ENCODE results near the gene PRDX1.
A peak's percentile ranks its signal among the peaks of the same experiment; 100 is the strongest.
"Not testable (repeated sequence)": the region's sequence is repeated elsewhere in the genome, so short reads cannot be mapped to it uniquely, and the experiment has no call there.

The PRDX1 gene

DNA sequence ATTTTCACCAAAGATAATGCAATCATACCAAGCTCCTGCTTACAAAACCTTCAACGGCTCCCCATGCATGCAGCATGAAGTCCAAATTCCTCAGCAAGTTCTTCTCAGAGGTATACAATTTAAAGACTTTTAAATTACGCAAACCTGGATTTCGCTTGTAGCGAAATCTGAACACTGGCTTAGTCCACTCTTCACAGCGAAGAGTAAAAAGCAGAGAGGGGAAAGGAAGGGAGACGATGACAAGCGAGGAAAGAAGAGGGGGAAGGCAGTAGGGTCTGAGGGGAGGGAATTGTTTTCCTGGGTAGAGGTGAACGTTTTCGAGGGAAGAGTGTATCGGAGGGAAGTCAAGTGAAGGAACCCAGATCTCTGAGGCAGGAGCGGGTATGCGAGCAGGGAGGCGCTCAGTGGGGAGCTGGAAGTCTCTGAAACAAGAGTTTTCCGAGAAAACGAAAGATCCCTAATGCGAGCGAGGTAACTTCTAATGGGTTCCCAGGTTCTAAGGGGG lies 31.5 kb downstream of the PRDX1 start:
- no peak overlapping the region for H4K8ac ChIP-seq (ENCODE audit: low read length)
- H3K18ac ChIP-seq (ENCODE audit: low read depth in 1 of 2, low read length in 2 of 2) = peak overlapping the region in 1 of 2 experiments; percentile 67
- no peaks in the 10 kb centered on the region for H3K9me3 ChIP-seq (ENCODE audit: control insufficient read depth, low read length)
- no peak overlapping the region for H2AK5ac ChIP-seq (ENCODE audit: low read length, severe bottlenecking)
- H3K4me1 ChIP-seq (ENCODE audit: control insufficient read depth, insufficient read depth, low read depth, low read length) = peaks cover 4% of the 10 kb centered on the region
- no peaks in the 10 kb centered on the region for H3K36me3 ChIP-seq (ENCODE audit: control insufficient read depth in 1 of 2, insufficient read depth in 2 of 2, low read depth in 1 of 2, low read length in 2 of 2)
- H3K27ac ChIP-seq (ENCODE audit: low read length, poor library complexity, severe bottlenecking) = no peak overlapping the region
- peak overlapping the region; percentile 99 for H2AFZ ChIP-seq (ENCODE audit: low read depth, low read length)
- H2BK12ac ChIP-seq (ENCODE audit: low read length in 2 of 2) = no peak overlapping the region
- peaks cover 0 to 8% of the 10 kb centered on the region in 2 experiments for H3K27me3 ChIP-seq (ENCODE audit: control insufficient read depth in 1 of 2, insufficient read depth in 1 of 2, low read length in 2 of 2)
- no peak overlapping the region for H2BK120ac ChIP-seq (ENCODE audit: low read depth, low read length)
- no peaks in the 10 kb centered on the region for H3K79me1 ChIP-seq (replicated peaks; ENCODE audit: low read length, poor library complexity, severe bottlenecking)
- peak; percentile 51 for DNase-seq
- peak overlapping the region; percentile 89 for H3K9ac ChIP-seq (ENCODE audit: low read length)
- H3K4me3 ChIP-seq (ENCODE audit: insufficient read depth in 1 of 2, low read depth in 1 of 2, low read length in 2 of 2) = peak overlapping the region; percentile 74 to 94
- H3K14ac ChIP-seq (ENCODE audit: low read length in 2 of 2) = peak overlapping the region in 1 of 2 experiments; percentile 49
- H4K91ac ChIP-seq (ENCODE audit: low read length) = no peak overlapping the region
- under 1% methylated on average over 17 of the region's 17 CpGs for WGBS
- no peak overlapping the region for H2BK15ac ChIP-seq (ENCODE audit: low read depth, poor library complexity, severe bottlenecking)
- peak overlapping the region in 1 of 2 experiments; percentile 25 for H3K23ac ChIP-seq (ENCODE audit: low read length in 2 of 2)
- H3K4ac ChIP-seq (ENCODE audit: low read depth in 1 of 2, low read length in 2 of 2) = peak overlapping the region in 1 of 2 experiments; percentile 24
- H3K4me2 ChIP-seq (ENCODE audit: low read length, poor library complexity, severe bottlenecking) = peak overlapping the region; percentile 98
- no peak overlapping the region for H2BK5ac ChIP-seq (ENCODE audit: low read depth, low read length, poor library complexity, severe bottlenecking)

DNA sequence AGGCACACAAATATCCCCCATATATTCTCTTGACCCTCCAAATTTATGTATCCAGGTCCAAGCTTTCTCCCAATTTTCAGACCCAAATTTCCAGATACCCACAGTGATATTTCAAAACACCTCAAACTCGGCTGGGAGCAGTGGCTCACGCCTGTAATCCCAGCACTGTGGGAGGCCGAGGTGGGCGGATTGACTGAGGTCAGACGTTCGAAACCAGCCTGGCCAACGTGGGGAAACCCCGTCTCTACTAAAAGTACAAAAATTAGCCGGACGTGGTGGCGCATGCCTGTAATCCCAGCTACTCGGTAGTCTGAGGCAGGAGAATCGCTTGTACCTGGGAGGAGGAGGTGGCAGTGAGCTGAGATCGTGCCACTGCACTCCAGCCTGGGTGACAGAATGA lies 32.3 kb downstream of the PRDX1 start:
- H3K9me3 ChIP-seq (ENCODE audit: control insufficient read depth, low read length); H3K4me3 ChIP-seq (ENCODE audit: insufficient read depth in 1 of 2, low read depth in 1 of 2, low read length in 2 of 2); H3K27me3 ChIP-seq (ENCODE audit: control insufficient read depth in 1 of 2, insufficient read depth in 1 of 2, low read length in 2 of 2); H4K8ac ChIP-seq (ENCODE audit: low read length); H4K91ac ChIP-seq (ENCODE audit: low read length); H2AK5ac ChIP-seq (ENCODE audit: low read length, severe bottlenecking); H3K9ac ChIP-seq (ENCODE audit: low read length); H3K4me2 ChIP-seq (ENCODE audit: low read length, poor library complexity, severe bottlenecking); H3K14ac ChIP-seq (ENCODE audit: low read length in 2 of 2); DNase-seq; H3K23ac ChIP-seq (ENCODE audit: low read length in 2 of 2); H2BK12ac ChIP-seq (ENCODE audit: low read length in 2 of 2); H3K27ac ChIP-seq (ENCODE audit: low read length, poor library complexity, severe bottlenecking); H2BK15ac ChIP-seq (ENCODE audit: low read depth, poor library complexity, severe bottlenecking); H3K18ac ChIP-seq (ENCODE audit: low read depth in 1 of 2, low read length in 2 of 2); H2BK120ac ChIP-seq (ENCODE audit: low read depth, low read length); H3K4ac ChIP-seq (ENCODE audit: low read depth in 1 of 2, low read length in 2 of 2); H3K79me1 ChIP-seq (replicated peaks; ENCODE audit: low read length, poor library complexity, severe bottlenecking); H2BK5ac ChIP-seq (ENCODE audit: low read depth, low read length, poor library complexity, severe bottlenecking); H2AFZ ChIP-seq (ENCODE audit: low read depth, low read length); H3K4me1 ChIP-seq (ENCODE audit: control insufficient read depth, insufficient read depth, low read depth, low read length); H3K36me3 ChIP-seq (ENCODE audit: control insufficient read depth in 1 of 2, insufficient read depth in 2 of 2, low read depth in 1 of 2, low read length in 2 of 2): not testable (repeated sequence)
- 64% methylated on average over 14 of the region's 14 CpGs for WGBS

DNA sequence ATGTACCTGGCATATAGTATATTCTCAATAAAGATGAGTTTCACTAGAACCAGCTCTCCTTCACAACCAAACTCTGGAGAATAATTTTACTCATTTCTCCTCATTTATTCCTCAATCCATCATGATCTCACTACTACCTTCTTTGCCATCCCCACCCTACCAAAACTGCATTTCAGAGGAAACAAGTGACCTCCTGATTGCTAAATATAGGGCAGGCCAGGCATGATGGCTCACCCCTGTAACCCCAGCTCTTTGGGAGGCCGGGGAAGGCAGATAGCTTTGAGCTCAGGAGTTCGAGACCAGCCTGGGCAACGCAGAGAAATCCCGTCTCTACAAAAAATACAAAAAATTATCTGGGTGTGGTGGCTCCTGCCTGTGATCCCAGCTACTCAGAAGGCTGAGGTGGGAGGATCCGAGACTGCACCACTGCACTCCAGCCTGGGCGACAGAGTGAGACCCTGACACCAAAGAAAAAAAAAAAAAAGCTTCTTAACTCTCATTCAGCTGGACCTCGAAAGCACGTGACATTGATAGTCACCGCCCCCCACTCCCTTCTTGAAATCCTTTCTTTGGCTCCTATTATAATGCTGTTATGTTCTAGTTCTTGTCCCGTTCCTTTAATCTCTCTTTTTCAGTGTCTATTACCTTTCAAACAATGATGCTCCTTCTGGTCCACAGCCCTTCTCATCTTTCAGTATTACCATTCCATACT lies 32.9 kb downstream of the PRDX1 start:
- Histone ChIP-seq H2BK120ac (ENCODE audit: low read depth, low read length) (no peak overlapping the region), H2BK12ac (ENCODE audit: low read length in 2 of 2) (no peak overlapping the region), H3K23ac (ENCODE audit: low read length in 2 of 2) (no peak overlapping the region), H2BK5ac (ENCODE audit: low read depth, low read length, poor library complexity, severe bottlenecking) (no peak overlapping the region), H3K9ac (ENCODE audit: low read length) (no peak overlapping the region), H3K36me3 (ENCODE audit: control insufficient read depth in 1 of 2, insufficient read depth in 2 of 2, low read depth in 1 of 2, low read length in 2 of 2) (no peaks in the 10 kb centered on the region), H3K4me2 (ENCODE audit: low read length, poor library complexity, severe bottlenecking) (no peak overlapping the region), H3K4me1 (ENCODE audit: control insufficient read depth, insufficient read depth, low read depth, low read length) (peaks cover 4% of the 10 kb centered on the region), H3K18ac (ENCODE audit: low read depth in 1 of 2, low read length in 2 of 2) (no peak overlapping the region), H3K79me1 (replicated peaks; ENCODE audit: low read length, poor library complexity, severe bottlenecking) (no peaks in the 10 kb centered on the region), H2AK5ac (ENCODE audit: low read length, severe bottlenecking) (no peak overlapping the region), H4K8ac (ENCODE audit: low read length) (no peak overlapping the region), H4K91ac (ENCODE audit: low read length) (no peak overlapping the region), H3K4me3 (ENCODE audit: insufficient read depth in 1 of 2, low read depth in 1 of 2, low read length in 2 of 2) (no peak overlapping the region), H2BK15ac (ENCODE audit: low read depth, poor library complexity, severe bottlenecking) (no peak overlapping the region), H3K9me3 (ENCODE audit: control insufficient read depth, low read length) (no peaks in the 10 kb centered on the region), H3K14ac (ENCODE audit: low read length in 2 of 2) (no peak overlapping the region), H3K4ac (ENCODE audit: low read depth in 1 of 2, low read length in 2 of 2) (no peak overlapping the region), H3K27me3 (ENCODE audit: control insufficient read depth in 1 of 2, insufficient read depth in 1 of 2, low read length in 2 of 2) (peaks cover 0 to 8% of the 10 kb centered on the region in 2 experiments), H2AFZ (ENCODE audit: low read depth, low read length) (no peak overlapping the region), H3K27ac (ENCODE audit: low read length, poor library complexity, severe bottlenecking) (no peak overlapping the region)
- 68% methylated on average over 10 of the region's 10 CpGs for WGBS
- DNase-seq = no peak

DNA sequence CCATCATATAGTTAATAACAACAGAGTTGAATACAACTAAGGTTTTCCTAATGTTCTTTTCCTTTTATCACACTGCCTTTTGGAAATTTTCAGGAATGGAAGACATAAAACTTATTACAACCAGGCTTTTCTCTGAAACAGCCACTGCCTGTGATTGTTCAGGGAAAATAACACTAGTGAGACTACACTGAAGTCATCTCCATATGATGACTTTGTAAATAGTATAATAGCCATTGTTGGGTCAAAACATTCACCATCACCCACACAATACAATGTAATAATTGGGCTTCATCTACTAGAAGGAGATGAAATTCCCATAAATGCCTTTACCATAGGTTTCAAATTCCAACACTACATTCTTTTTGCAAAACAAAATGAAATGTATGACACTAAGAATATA lies 35.7 kb downstream of the PRDX1 start:
- Histone ChIP-seq H3K36me3 (ENCODE audit: control insufficient read depth in 1 of 2, insufficient read depth in 2 of 2, low read depth in 1 of 2, low read length in 2 of 2) (no peaks in the 10 kb centered on the region), H3K18ac (ENCODE audit: low read depth in 1 of 2, low read length in 2 of 2) (no peak overlapping the region), H2BK120ac (ENCODE audit: low read depth, low read length) (no peak overlapping the region), H3K27ac (ENCODE audit: low read length, poor library complexity, severe bottlenecking) (no peak overlapping the region), H2BK12ac (ENCODE audit: low read length in 2 of 2) (no peak overlapping the region), H3K23ac (ENCODE audit: low read length in 2 of 2) (no peak overlapping the region), H3K27me3 (ENCODE audit: control insufficient read depth in 1 of 2, insufficient read depth in 1 of 2, low read length in 2 of 2) (peaks cover 0 to 8% of the 10 kb centered on the region in 2 experiments), H3K4me1 (ENCODE audit: control insufficient read depth, insufficient read depth, low read depth, low read length) (no peaks in the 10 kb centered on the region), H2BK15ac (ENCODE audit: low read depth, poor library complexity, severe bottlenecking) (no peak overlapping the region), H3K4me2 (ENCODE audit: low read length, poor library complexity, severe bottlenecking) (no peak overlapping the region), H2AFZ (ENCODE audit: low read depth, low read length) (no peak overlapping the region), H4K8ac (ENCODE audit: low read length) (no peak overlapping the region), H3K9me3 (ENCODE audit: control insufficient read depth, low read length) (no peaks in the 10 kb centered on the region), H2BK5ac (ENCODE audit: low read depth, low read length, poor library complexity, severe bottlenecking) (no peak overlapping the region), H3K79me1 (replicated peaks; ENCODE audit: low read length, poor library complexity, severe bottlenecking) (no peaks in the 10 kb centered on the region), H3K14ac (ENCODE audit: low read length in 2 of 2) (no peak overlapping the region), H4K91ac (ENCODE audit: low read length) (no peak overlapping the region), H3K4me3 (ENCODE audit: insufficient read depth in 1 of 2, low read depth in 1 of 2, low read length in 2 of 2) (no peak overlapping the region), H3K9ac (ENCODE audit: low read length) (no peak overlapping the region), H3K4ac (ENCODE audit: low read depth in 1 of 2, low read length in 2 of 2) (no peak overlapping the region), H2AK5ac (ENCODE audit: low read length, severe bottlenecking) (no peak overlapping the region)
- DNase-seq = no peak

Data from mesenchymal stem cell (in vitro differentiated cells and primary cell).